Activated T-helper 2 cell treated with anti-CD3 and anti-CD28 coated beads, Interferon-gamma antibody, Interleukin-2, Interleukin-4, amounts not matched to agents 10 μg/mL and 5 μg/mL and 100 μg/mL, durations not matched to agents 14 hours and 24 hours and 36 hours (primary cell): ENCODE measurements around the gene STARD13. TPM values are rescaled to one million over a fixed set of nuclear protein-coding genes. Genes with fewer than 3 reads are reported as not detected.
"Not testable (repeated sequence)": the region's sequence is repeated elsewhere in the genome, so short reads cannot be mapped to it uniquely, and the experiment has no call there.

Experiments
- DNase-seq: peaks from one replicate; pipeline ENCODE4 v3.0.0; 2021; ENCODE audit warnings: low spot score
- H3K27ac Mint-ChIP-seq: one replicate; pipeline ENCODE4 v1.8.0; 2021; ENCODE audit warnings: mixed read lengths
- H3K27me3 Mint-ChIP-seq: one replicate; pipeline ENCODE4 v1.8.0; 2021; ENCODE audit warnings: low read depth, mixed read lengths
- H3K36me3 Mint-ChIP-seq: one replicate; pipeline ENCODE4 v1.8.0; 2021; ENCODE audit warnings: low read depth, mixed read lengths
- H3K4me1 Mint-ChIP-seq: one replicate; pipeline ENCODE4 v1.8.0; 2021; ENCODE audit warnings: low read depth, mixed read lengths
- H3K4me3 Mint-ChIP-seq: one replicate; pipeline ENCODE4 v1.8.0; 2021; ENCODE audit warnings: low read depth, mild to moderate bottlenecking, moderate library complexity, mixed read lengths
- H3K9me3 Mint-ChIP-seq: one replicate; pipeline ENCODE4 v1.8.0; 2021; ENCODE audit warnings: mixed read lengths
- intact Hi-C: fragments of 100-400 bp; cut with micrococcal nuclease; formaldehyde crosslinking; loops from one replicate; pipeline ENCODE4 v1.15.1; 2023
- total RNA-seq: library from RNA; stranded (reverse); gene quantifications from 2 replicates; pipeline ENCODE4 v1.2.3, GENCODE V29; 2022

The STARD13 gene
- total RNA-seq, 1 donor from 2014 or later, result 1.5 TPM

- no peak overlapping the region for H3K27ac Mint-ChIP-seq
- H3K4me3 Mint-ChIP-seq, result no peak overlapping the region
These were observed 109.6 kb downstream of the STARD13 start for GRCh38 chr13:33175991-33176390.

GRCh38 chr13:33174931-33175330 is 110.6 kb downstream of the STARD13 start:
- no peak overlapping the region for H3K4me3 Mint-ChIP-seq
- DNase-seq, result no peak
- no peaks in the 10 kb centered on the region for H3K9me3 Mint-ChIP-seq
- H3K27me3 Mint-ChIP-seq, result peaks cover 4% of the 10 kb centered on the region
- H3K27ac Mint-ChIP-seq, result no peak overlapping the region
- intact Hi-C loops, result no loop called here
- H3K4me1 Mint-ChIP-seq, result no peaks in the 10 kb centered on the region
- H3K36me3 Mint-ChIP-seq, result no peaks in the 10 kb centered on the region

More at GRCh38 chr13:33175991-33176390, 109.6 kb downstream of the STARD13 start:
- intact Hi-C loops, result no loop called here
- DNase-seq, result no peak
- Mint-ChIP-seq H3K36me3 (no peaks in the 10 kb centered on the region), H3K9me3 (no peaks in the 10 kb centered on the region), H3K27me3 (peaks cover 5% of the 10 kb centered on the region), H3K4me1 (no peaks in the 10 kb centered on the region)

DNA sequence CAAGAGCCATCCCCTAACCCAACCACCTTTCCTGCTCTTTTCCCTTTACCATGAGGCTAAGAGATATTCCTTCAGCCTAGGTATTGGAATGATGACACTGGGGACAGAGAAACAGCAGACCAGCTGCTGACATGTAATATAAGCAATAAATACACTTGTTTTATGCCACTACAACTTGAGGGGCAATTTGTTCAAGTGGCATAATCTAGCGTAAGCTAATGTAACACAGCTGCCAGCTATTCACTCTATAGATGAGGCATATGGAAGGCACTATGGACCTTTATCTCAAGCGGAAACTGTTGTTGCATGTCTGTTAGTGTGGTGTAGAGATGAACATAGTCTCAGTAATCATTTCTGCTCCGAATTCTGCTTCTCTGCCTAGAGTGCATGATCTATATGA is 111.1 kb downstream of the STARD13 start:
- no peak overlapping the region for H3K4me3 Mint-ChIP-seq
- no peaks in the 10 kb centered on the region for H3K36me3 Mint-ChIP-seq
- H3K27me3 Mint-ChIP-seq, result peaks cover 4% of the 10 kb centered on the region
- no peaks in the 10 kb centered on the region for H3K4me1 Mint-ChIP-seq
- no peak overlapping the region for H3K27ac Mint-ChIP-seq
- no peaks in the 10 kb centered on the region for H3K9me3 Mint-ChIP-seq
- DNase-seq, result no peak
- intact Hi-C loops, result no loop called here

GRCh38 chr13:33172911-33173310 is 112.6 kb downstream of the STARD13 start:
- H3K36me3 Mint-ChIP-seq, result no peaks in the 10 kb centered on the region
- DNase-seq, result no peak
- H3K9me3 Mint-ChIP-seq, result no peaks in the 10 kb centered on the region
- no peak overlapping the region for H3K4me3 Mint-ChIP-seq
- H3K4me1 Mint-ChIP-seq, result no peaks in the 10 kb centered on the region
- intact Hi-C loops, result no loop called here
- no peak overlapping the region for H3K27ac Mint-ChIP-seq
- H3K27me3 Mint-ChIP-seq, result peaks cover 8% of the 10 kb centered on the region

- intact Hi-C loops, result no loop called here
- no peak overlapping the region for H3K4me3 Mint-ChIP-seq
- H3K27ac Mint-ChIP-seq, result no peak overlapping the region
- no peaks in the 10 kb centered on the region for H3K9me3 Mint-ChIP-seq
- H3K4me1 Mint-ChIP-seq, result no peaks in the 10 kb centered on the region
- H3K27me3 Mint-ChIP-seq, result peaks cover 8% of the 10 kb centered on the region
- DNase-seq, result no peak
- H3K36me3 Mint-ChIP-seq, result no peaks in the 10 kb centered on the region
These were observed 113.2 kb downstream of the STARD13 start for GRCh38 chr13:33172400-33172799.

GRCh38 chr13:33169273-33169980 is 116.1 kb downstream of the STARD13 start:
- H3K27me3 Mint-ChIP-seq, result peaks cover 6% of the 10 kb centered on the region
- no peak for DNase-seq
- no peaks in the 10 kb centered on the region for H3K36me3 Mint-ChIP-seq
- no peaks in the 10 kb centered on the region for H3K4me1 Mint-ChIP-seq
- no peak overlapping the region for H3K27ac Mint-ChIP-seq
- no peak overlapping the region for H3K4me3 Mint-ChIP-seq
- intact Hi-C loops, result no loop called here
- no peaks in the 10 kb centered on the region for H3K9me3 Mint-ChIP-seq

GRCh38 chr13:33168321-33168960 is 117.1 kb downstream of the STARD13 start:
- Mint-ChIP-seq H3K36me3 (no peaks in the 10 kb centered on the region), H3K4me3 (no peak overlapping the region), H3K27ac (no peak overlapping the region), H3K4me1 (no peaks in the 10 kb centered on the region), H3K27me3 (peaks cover 6% of the 10 kb centered on the region), H3K9me3 (no peaks in the 10 kb centered on the region)
- intact Hi-C loops, result no loop called here
- DNase-seq, result no peak

- no peaks in the 10 kb centered on the region for H3K4me1 Mint-ChIP-seq
- H3K4me3 Mint-ChIP-seq, result no peak overlapping the region
- DNase-seq, result no peak
- no peak overlapping the region for H3K27ac Mint-ChIP-seq
- intact Hi-C loops, result no loop called here
- no peaks in the 10 kb centered on the region for H3K36me3 Mint-ChIP-seq
- H3K27me3 Mint-ChIP-seq, result peaks cover 6% of the 10 kb centered on the region
- H3K9me3 Mint-ChIP-seq, result peaks cover 5% of the 10 kb centered on the region
These were observed 118.1 kb downstream of the STARD13 start for GRCh38 chr13:33167491-33167890.

GRCh38 chr13:33165787-33166186 is 119.8 kb downstream of the STARD13 start:
- H3K36me3 Mint-ChIP-seq, result no peaks in the 10 kb centered on the region

DNA sequence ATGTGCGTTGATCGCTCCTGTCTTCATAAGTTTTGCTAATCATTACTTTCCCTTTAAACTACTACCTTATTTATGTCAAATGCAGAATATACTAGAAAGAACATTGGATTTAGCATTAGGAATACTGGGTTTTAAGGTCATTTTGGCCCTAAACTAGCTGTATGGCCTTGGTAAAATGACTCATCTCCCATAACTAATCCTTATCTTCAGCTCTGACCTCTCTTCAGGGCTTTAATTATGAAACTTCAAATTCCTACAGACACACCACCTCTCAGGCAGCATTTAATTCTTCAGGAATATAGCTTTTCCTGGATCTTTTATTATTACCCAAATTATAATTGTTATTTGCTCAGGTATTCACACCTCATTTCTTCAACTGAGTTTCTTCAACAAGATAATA is 121.2 kb downstream of the STARD13 start:
- Mint-ChIP-seq H3K4me1 (no peaks in the 10 kb centered on the region), H3K36me3 (no peaks in the 10 kb centered on the region), H3K4me3 (no peak overlapping the region), H3K9me3 (peaks cover 7% of the 10 kb centered on the region), H3K27me3 (peaks cover 3% of the 10 kb centered on the region), H3K27ac (no peak overlapping the region)
- DNase-seq, result no peak
- intact Hi-C loops, result no loop called here

More at GRCh38 chr13:33165787-33166186, 119.8 kb downstream of the STARD13 start:
- intact Hi-C loops, result no loop called here
- no peaks in the 10 kb centered on the region for H3K4me1 Mint-ChIP-seq
- H3K27me3 Mint-ChIP-seq, result peaks cover 6% of the 10 kb centered on the region
- no peak overlapping the region for H3K27ac Mint-ChIP-seq
- no peak for DNase-seq
- peaks cover 7% of the 10 kb centered on the region for H3K9me3 Mint-ChIP-seq
- H3K4me3 Mint-ChIP-seq, result no peak overlapping the region

DNA sequence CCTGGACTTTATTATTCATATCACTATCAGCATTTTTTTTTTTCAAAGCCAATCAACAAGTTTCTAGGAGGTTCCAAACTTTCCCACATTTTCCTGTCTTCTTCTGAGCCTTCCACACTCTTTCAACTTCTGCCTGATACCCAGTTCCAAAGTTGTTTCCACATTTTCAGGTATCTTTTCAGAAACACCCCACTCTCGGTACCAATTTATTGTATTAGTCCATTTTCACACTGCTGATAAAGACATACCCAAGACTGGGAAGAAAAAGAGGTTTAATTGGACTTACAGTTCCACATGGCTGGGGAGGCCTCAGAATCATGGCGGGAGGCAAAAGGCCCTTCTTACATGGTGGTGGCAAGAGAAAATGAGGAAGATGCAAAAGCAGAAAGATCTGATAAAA is 122.8 kb downstream of the STARD13 start:
- H3K27me3 Mint-ChIP-seq, H3K4me3 Mint-ChIP-seq, H3K36me3 Mint-ChIP-seq, H3K27ac Mint-ChIP-seq, H3K9me3 Mint-ChIP-seq, H3K4me1 Mint-ChIP-seq, intact Hi-C loops, DNase-seq: not testable (repeated sequence)

- no peak for DNase-seq
- H3K4me1 Mint-ChIP-seq, result no peaks in the 10 kb centered on the region
These were observed 126.7 kb downstream of the STARD13 start for GRCh38 chr13:33158816-33159215.

DNA sequence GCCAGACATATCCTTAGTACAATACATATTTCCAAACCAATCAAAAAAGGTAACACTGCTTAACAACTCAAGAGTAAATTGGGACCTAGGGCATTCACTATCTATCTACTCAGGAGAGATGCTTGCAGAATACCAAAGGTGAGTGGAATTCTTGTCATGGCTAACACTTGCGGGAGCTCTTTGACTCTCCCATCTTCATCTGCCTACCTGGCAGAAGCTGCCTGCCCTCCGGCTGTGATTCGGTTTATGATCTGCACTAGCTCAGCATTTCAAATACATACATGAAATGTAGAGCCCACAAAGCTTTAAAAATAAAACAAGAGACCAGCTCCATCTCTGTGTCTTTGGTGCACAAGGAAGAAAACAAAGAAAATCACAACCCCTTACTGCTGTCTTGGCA is 127.3 kb downstream of the STARD13 start:
- intact Hi-C loops, result no loop called here
- no peak for DNase-seq
- Mint-ChIP-seq H3K4me3 (no peak overlapping the region), H3K36me3 (no peaks in the 10 kb centered on the region), H3K4me1 (no peaks in the 10 kb centered on the region), H3K27ac (no peak overlapping the region), H3K9me3 (peaks cover 7% of the 10 kb centered on the region), H3K27me3 (no peaks in the 10 kb centered on the region)

More at GRCh38 chr13:33158816-33159215, 126.7 kb downstream of the STARD13 start:
- intact Hi-C loops, result no loop called here
- Mint-ChIP-seq H3K27me3 (no peaks in the 10 kb centered on the region), H3K4me3 (no peak overlapping the region), H3K9me3 (peaks cover 7% of the 10 kb centered on the region), H3K27ac (no peak overlapping the region), H3K36me3 (no peaks in the 10 kb centered on the region)
